ENCODE results near the gene DOCK3.

DNA sequence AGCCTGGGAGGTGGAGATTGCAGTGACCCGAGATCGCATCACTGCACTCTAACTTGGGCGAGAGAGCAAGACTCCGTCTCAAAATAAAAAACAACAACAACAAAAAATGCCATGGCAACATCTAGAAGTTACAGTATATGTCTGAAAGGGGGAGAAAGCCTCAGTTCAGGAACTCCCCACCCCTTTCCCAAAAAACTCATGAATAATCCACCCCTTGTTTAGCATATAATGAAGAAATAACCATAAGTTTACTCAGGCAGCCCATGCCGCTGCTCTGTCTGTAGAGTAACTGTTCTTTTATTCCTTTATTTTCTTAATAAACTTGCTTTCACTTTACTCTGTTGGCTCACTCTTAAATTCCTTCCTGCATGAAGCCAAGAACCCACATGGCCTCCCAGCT, 145.2 kb downstream of the DOCK3 start:
- TF ChIP-seq, protein P1, sequence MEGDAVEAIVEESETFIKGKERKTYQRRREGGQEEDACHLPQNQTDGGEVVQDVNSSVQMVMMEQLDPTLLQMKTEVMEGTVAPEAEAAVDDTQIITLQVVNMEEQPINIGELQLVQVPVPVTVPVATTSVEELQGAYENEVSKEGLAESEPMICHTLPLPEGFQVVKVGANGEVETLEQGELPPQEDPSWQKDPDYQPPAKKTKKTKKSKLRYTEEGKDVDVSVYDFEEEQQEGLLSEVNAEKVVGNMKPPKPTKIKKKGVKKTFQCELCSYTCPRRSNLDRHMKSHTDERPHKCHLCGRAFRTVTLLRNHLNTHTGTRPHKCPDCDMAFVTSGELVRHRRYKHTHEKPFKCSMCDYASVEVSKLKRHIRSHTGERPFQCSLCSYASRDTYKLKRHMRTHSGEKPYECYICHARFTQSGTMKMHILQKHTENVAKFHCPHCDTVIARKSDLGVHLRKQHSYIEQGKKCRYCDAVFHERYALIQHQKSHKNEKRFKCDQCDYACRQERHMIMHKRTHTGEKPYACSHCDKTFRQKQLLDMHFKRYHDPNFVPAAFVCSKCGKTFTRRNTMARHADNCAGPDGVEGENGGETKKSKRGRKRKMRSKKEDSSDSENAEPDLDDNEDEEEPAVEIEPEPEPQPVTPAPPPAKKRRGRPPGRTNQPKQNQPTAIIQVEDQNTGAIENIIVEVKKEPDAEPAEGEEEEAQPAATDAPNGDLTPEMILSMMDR (IDR thresholded peaks at IDR 0.05) = no peak
- TF ChIP-seq POLR2AphosphoS5 (IDR thresholded peaks at IDR 0.05) = no peak
- TF ChIP-seq POLR2A (IDR thresholded peaks at IDR 0.05) = no peak
